Measurements from ENCODE around the gene ACIN1. TPM values are rescaled to one million over a fixed set of nuclear protein-coding genes. Genes with fewer than 3 reads are reported as not detected.

ACIN1 gene
- total and polyA plus RNA-seq, 2 of the 8 experiments (the other 6 are each of a cell fraction or from before 2014, with no cell fraction given) = 132 to 233 TPM

DNA sequence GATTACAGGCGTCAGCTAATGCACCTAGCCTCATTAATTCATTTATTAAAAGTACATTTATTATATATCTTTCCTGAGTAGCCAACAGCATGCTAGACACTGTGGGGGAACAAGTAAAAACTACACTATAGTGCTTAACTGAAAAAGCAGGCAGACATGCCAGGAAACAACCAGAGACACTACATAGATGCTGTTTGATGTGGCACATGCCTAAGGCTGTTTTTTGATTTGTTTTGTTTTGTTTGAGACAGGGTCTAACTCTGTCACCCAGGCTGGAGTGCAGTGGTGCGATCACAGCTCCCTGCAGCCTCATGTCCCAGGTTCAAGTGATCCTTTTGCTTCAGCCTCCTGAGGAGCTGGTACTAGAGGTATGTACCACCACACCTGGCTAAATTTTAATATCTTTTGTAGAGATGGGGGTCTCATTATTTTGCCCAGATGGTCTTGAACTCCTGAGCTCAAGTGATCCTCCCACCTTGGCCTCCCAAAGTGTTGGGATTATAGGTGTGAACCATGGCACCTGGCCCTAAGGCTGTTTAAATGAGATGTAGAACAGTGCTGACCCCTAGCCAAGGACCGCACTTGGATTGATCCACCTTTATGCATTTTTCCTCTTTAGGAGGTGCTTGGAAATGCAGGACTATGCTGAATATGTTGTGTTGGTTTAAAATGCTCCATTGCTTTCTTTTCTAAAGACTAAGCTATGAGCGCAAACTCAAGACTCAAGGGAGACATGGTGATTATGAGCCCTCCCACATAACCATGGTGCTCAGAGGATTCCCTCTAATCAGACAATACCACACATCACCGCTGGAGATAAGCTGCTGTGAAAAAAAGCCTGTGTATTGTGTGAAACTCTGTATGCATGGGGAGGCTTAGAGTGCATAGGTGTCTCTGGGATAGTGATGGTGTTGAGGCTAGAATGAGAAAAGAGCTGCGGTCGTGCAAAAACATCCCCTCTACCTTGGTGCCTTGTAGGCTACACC is 74.5 kb downstream of the ACIN1 start (continued):
- TF ChIP-seq JUN (IDR thresholded peaks at IDR 0.05; ENCODE audit: low read depth, low read length) (no peak), EZH2 (IDR thresholded peaks at IDR 0.05; ENCODE audit: low read depth, low read length, severe bottlenecking) (no peak), RNF2 (IDR thresholded peaks at IDR 0.05; ENCODE audit: borderline replicate concordance, low read depth, low read length, missing control alignments, poor library complexity, severe bottlenecking) (no peak), RXRA (IDR thresholded peaks at IDR 0.05; ENCODE audit: insufficient read depth, low read depth, low read length) (no peak), SIN3A (conservative IDR thresholded peaks at IDR 0.05 in 1 of 2, IDR thresholded peaks at IDR 0.05 in 1 of 2; ENCODE audit: low read depth in 1 of 2, low read length in 2 of 2) (no peak)
